ENCODE data around the gene BRD4.

DNA sequence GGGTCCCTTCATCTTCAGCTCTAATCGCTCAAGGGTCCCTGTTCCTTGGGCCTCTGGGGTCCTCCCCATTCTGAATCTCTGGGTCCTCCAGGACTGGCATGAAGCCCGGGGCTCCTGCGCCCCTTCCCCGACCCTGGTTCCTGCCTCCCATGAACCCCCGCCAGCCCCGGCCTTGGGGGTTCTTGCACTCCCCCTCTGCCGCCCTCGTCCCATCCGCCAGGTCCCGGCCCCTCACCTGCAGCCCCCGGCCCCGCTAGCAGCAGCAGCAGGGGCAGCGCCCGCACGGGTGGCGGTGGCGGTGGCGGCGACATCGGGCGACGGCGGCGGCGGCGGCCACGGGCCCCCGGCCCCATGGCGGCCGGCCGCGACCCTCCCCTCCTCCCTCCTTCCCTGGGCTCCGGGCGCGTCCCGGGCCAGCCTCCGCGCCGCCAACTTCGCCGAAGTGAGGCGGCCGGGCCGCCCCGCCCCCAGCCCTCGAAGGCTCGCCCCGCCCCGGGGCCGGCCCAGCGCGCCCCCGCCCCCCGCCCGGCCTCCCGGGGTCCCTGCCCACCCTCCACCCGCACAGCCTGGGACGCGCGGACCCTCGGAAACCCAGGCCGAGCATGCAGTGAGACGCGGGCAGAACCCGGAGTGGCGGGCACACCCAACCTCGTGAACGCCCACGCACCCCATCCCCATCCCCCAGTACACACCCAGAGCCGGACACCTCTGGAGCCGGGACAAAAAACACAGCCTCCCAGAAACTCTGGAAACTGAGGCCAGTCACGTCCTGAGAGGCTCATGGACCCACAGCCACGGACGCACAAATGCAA lies 131.6 kb downstream of the BRD4 start, which contains the start of gene NOTCH3:
- TF ChIP-seq, protein P1, sequence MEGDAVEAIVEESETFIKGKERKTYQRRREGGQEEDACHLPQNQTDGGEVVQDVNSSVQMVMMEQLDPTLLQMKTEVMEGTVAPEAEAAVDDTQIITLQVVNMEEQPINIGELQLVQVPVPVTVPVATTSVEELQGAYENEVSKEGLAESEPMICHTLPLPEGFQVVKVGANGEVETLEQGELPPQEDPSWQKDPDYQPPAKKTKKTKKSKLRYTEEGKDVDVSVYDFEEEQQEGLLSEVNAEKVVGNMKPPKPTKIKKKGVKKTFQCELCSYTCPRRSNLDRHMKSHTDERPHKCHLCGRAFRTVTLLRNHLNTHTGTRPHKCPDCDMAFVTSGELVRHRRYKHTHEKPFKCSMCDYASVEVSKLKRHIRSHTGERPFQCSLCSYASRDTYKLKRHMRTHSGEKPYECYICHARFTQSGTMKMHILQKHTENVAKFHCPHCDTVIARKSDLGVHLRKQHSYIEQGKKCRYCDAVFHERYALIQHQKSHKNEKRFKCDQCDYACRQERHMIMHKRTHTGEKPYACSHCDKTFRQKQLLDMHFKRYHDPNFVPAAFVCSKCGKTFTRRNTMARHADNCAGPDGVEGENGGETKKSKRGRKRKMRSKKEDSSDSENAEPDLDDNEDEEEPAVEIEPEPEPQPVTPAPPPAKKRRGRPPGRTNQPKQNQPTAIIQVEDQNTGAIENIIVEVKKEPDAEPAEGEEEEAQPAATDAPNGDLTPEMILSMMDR (IDR thresholded peaks at IDR 0.05), result no peak
- no peak for TF ChIP-seq POLR2A (IDR thresholded peaks at IDR 0.05)
- no peak for TF ChIP-seq POLR2AphosphoS5 (IDR thresholded peaks at IDR 0.05)
- TF ChIP-seq EP300 (IDR thresholded peaks at IDR 0.05), result no peak

Data from suprapubic skin (tissue), 4 donors.